OCI-LY7 (cell line): Measurements from ENCODE around the gene GRID1.

ENCODE experiments used
- EZH2phosphoT487 ChIP-seq: fragments of 200-600 bp; sonication (generic); IDR thresholded peaks from 2 replicates; pipeline ENCODE4 v1.6.1; 2018; ENCODE audit warnings: low read depth, borderline replicate concordance, mild to moderate bottlenecking, mixed run types, antibody characterized with exemption, low read length, moderate library complexity, mixed read lengths
- TF ChIP-seq, protein P1 (sequence below): fragments of 200-600 bp; sonication (generic); conservative IDR thresholded peaks from 2 replicates; pipeline ENCODE4 v1.5.1; 2014; ENCODE audit warnings: mild to moderate bottlenecking, antibody characterized with exemption, low read length, moderate library complexity, mixed read lengths

DNA sequence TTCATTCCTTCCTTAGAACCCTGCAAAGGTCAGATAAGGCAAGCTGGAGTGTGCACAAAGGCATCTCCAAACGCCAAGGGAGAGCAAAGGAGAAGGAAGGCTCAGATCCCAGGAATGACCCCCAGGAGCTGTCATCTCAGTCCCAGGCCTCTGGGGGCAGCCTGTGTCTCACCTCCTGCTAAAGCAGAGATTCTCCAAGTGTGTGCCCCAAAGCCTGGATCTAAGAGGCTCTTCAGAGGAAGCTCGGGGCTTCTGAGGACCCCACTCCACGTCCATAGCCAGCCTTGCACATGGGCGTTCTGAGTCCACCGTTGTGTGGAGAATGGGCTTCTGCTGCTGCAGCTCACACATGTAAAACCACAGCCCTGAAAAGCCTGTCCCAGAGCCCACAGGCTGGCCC is 5.1 kb upstream of the GRID1 start:
- TF ChIP-seq, protein P1, sequence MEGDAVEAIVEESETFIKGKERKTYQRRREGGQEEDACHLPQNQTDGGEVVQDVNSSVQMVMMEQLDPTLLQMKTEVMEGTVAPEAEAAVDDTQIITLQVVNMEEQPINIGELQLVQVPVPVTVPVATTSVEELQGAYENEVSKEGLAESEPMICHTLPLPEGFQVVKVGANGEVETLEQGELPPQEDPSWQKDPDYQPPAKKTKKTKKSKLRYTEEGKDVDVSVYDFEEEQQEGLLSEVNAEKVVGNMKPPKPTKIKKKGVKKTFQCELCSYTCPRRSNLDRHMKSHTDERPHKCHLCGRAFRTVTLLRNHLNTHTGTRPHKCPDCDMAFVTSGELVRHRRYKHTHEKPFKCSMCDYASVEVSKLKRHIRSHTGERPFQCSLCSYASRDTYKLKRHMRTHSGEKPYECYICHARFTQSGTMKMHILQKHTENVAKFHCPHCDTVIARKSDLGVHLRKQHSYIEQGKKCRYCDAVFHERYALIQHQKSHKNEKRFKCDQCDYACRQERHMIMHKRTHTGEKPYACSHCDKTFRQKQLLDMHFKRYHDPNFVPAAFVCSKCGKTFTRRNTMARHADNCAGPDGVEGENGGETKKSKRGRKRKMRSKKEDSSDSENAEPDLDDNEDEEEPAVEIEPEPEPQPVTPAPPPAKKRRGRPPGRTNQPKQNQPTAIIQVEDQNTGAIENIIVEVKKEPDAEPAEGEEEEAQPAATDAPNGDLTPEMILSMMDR, result peak; percentile 21; the same call in 1 of the 2 replicates
- TF ChIP-seq EZH2phosphoT487, result no peak
